Loucy (cell line): Measurements from ENCODE around the gene P2RX1.
A peak's percentile ranks its signal among the peaks of the same experiment; 100 is the strongest.

ENCODE experiments used
- H2AFZ ChIP-seq: fragments of 200-600 bp; sonication (generic); 2 replicates; pipeline ENCODE4 v1.6.0; 2016; ENCODE audit warnings: antibody characterized with exemption, mild to moderate bottlenecking, low read length, moderate library complexity
- H3F3A ChIP-seq: fragments of 200-600 bp; 2 replicates; pipeline ENCODE4 v1.6.0; 2016; ENCODE audit warnings: antibody characterized with exemption, low read depth, mild to moderate bottlenecking
- H3K27me3 ChIP-seq: fragments of 200-600 bp; sonication (generic); 2 replicates; pipeline ENCODE4 v1.6.1; 2014; ENCODE audit warnings: low read length, mild to moderate bottlenecking; ENCODE audit not compliant: insufficient read depth, poor library complexity, severe bottlenecking
- H3K36me3 ChIP-seq: fragments of 200-600 bp; sonication (generic); 2 replicates; pipeline ENCODE4 v1.6.1; 2016; ENCODE audit warnings: low read length; ENCODE audit not compliant: insufficient read depth
- H3K4me1 ChIP-seq: fragments of 200-600 bp; sonication (generic); 2 replicates; pipeline ENCODE4 v1.5.1; 2014; ENCODE audit warnings: low read length, mild to moderate bottlenecking; ENCODE audit not compliant: insufficient read depth, poor library complexity, severe bottlenecking
- H3K4me2 ChIP-seq: fragments of 200-600 bp; sonication (generic); 2 replicates; pipeline ENCODE4 v1.6.0; 2014; ENCODE audit warnings: antibody characterized with exemption, low read length, low read depth, mild to moderate bottlenecking; ENCODE audit not compliant: poor library complexity, severe bottlenecking
- H3K4me3 ChIP-seq: fragments of 200-600 bp; sonication (generic); 2 replicates; pipeline ENCODE4 v1.5.1; 2014; ENCODE audit warnings: low read length, mild to moderate bottlenecking, mixed read lengths; ENCODE audit not compliant: poor library complexity, severe bottlenecking
- H3K79me2 ChIP-seq: fragments of 200-600 bp; sonication (generic); 2 replicates; pipeline ENCODE4 v1.6.1; 2014; ENCODE audit warnings: low read length; ENCODE audit not compliant: insufficient read depth
- H3K9ac ChIP-seq: fragments of 200-600 bp; sonication (generic); 2 replicates; pipeline ENCODE4 v1.6.0; 2014; ENCODE audit warnings: mild to moderate bottlenecking, low read depth, low read length, moderate library complexity; ENCODE audit not compliant: poor library complexity, severe bottlenecking
- H3K9me2 ChIP-seq: fragments of 200-600 bp; sonication (generic); replicated peaks from 2 replicates; pipeline ENCODE4 v1.6.1; 2016; ENCODE audit warnings: low read depth, low read length, mixed read lengths
- H3K9me3 ChIP-seq: fragments of 200-600 bp; sonication (generic); 2 replicates; pipeline ENCODE4 v1.6.1; 2014; ENCODE audit warnings: mild to moderate bottlenecking, antibody characterized with exemption, low read length, low read depth; ENCODE audit not compliant: insufficient read depth
- H4K20me1 ChIP-seq: fragments of 200-600 bp; sonication (generic); 2 replicates; pipeline ENCODE4 v1.6.0; 2014; ENCODE audit warnings: antibody characterized with exemption, low read length, mild to moderate bottlenecking; ENCODE audit not compliant: insufficient read depth, poor library complexity, severe bottlenecking
- CTCF ChIP-seq: fragments of 200-600 bp; sonication (generic); conservative IDR thresholded peaks from 2 replicates; pipeline ENCODE4 v1.5.1; 2014; ENCODE audit warnings: mild to moderate bottlenecking, antibody characterized with exemption, low read length
- EZH2phosphoT487 ChIP-seq: fragments of 200-600 bp; IDR thresholded peaks from 2 replicates; pipeline ENCODE4 v1.6.1; 2018; ENCODE audit warnings: antibody characterized with exemption, mild to moderate bottlenecking, moderate library complexity, borderline replicate concordance

Gene P2RX1

GRCh38 chr17:3911271-3912053, 4.8 kb downstream of the P2RX1 start:
- Histone ChIP-seq H3K4me1 (peaks cover 21% of the 10 kb centered on the region), H3K36me3 (no peaks in the 10 kb centered on the region), H3F3A (no peaks in the 10 kb centered on the region), H3K27me3 (no peaks in the 10 kb centered on the region), H4K20me1 (peaks cover 40% of the 10 kb centered on the region), H2AFZ (no peak overlapping the region), H3K4me2 (peak overlapping the region; percentile 20), H3K4me3 (no peak overlapping the region), H3K9me2 (no peaks in the 10 kb centered on the region), H3K79me2 (peaks cover 70% of the 10 kb centered on the region), H3K9me3 (no peaks in the 10 kb centered on the region), H3K9ac (no peak overlapping the region)
- TF ChIP-seq CTCF (no peak), EZH2phosphoT487 (no peak)

GRCh38 chr17:3910420-3911270, 5.6 kb downstream of the P2RX1 start:
- Histone ChIP-seq H3K9ac (no peak overlapping the region), H3K9me3 (no peaks in the 10 kb centered on the region), H3K9me2 (no peaks in the 10 kb centered on the region), H3K27me3 (no peaks in the 10 kb centered on the region), H3K79me2 (peaks cover 63% of the 10 kb centered on the region), H3K4me3 (no peak overlapping the region), H3F3A (no peaks in the 10 kb centered on the region), H3K36me3 (no peaks in the 10 kb centered on the region), H3K4me1 (peaks cover 21% of the 10 kb centered on the region), H3K4me2 (no peak overlapping the region), H4K20me1 (peaks cover 40% of the 10 kb centered on the region), H2AFZ (no peak overlapping the region)
- no peak for TF ChIP-seq EZH2phosphoT487

- H3K4me2 ChIP-seq: no peak overlapping the region
- TF ChIP-seq EZH2phosphoT487: no peak
- no peak for TF ChIP-seq CTCF
- no peaks in the 10 kb centered on the region for H3K9me3 ChIP-seq
- peaks cover 27% of the 10 kb centered on the region for H4K20me1 ChIP-seq
- peaks cover 49% of the 10 kb centered on the region for H3K79me2 ChIP-seq
- H3K9ac ChIP-seq: no peak overlapping the region
- no peaks in the 10 kb centered on the region for H3K27me3 ChIP-seq
- no peaks in the 10 kb centered on the region for H3K9me2 ChIP-seq
- no peaks in the 10 kb centered on the region for H3K36me3 ChIP-seq
- peaks cover 18% of the 10 kb centered on the region for H3K4me1 ChIP-seq
- H2AFZ ChIP-seq: no peak overlapping the region
- no peak overlapping the region for H3K4me3 ChIP-seq
- no peaks in the 10 kb centered on the region for H3F3A ChIP-seq
These were observed 7.0 kb downstream of the P2RX1 start for GRCh38 chr17:3909257-3909656.
